Heart right ventricle (tissue), 16 donors: Measurements from ENCODE around the gene RARS2. TPM values are rescaled to one million over a fixed set of nuclear protein-coding genes. Genes with fewer than 3 reads are reported as not detected.

Source experiments
- ATAC-seq, 8 donors: fragments of 200-7000 bp; cut with Tn5 transposase; one replicate each; pipeline ENCODE4 v1.9.1; 2020; ENCODE audit warnings: mild to moderate bottlenecking in 8 of 8, moderate library complexity in 8 of 8, moderate number of reproducible peaks in 1 of 8
- DNase-seq, 2 donors: peaks; one replicate each; pipeline ENCODE4 v3.0.0-alpha.2; 2020
- H3K27ac ChIP-seq, 10 donors: fragments of 200-600 bp; sonication (generic) in 2 of 10; one replicate each; pipeline versions ENCODE4 v1.5.0 to v1.8.0; 2020 to 2022; ENCODE audit warnings: mild to moderate bottlenecking in 3 of 10
- H3K27me3 ChIP-seq, 7 donors: fragments of 200-600 bp; one replicate each; pipeline ENCODE4 v1.8.0; 2021 to 2022; ENCODE audit warnings: mild to moderate bottlenecking in 2 of 7
- H3K36me3 ChIP-seq, 9 donors: fragments of 200-600 bp; sonication (generic) in 1 of 9; one replicate each; pipeline versions ENCODE4 v1.5.0 to v1.8.0; 2020 to 2022; ENCODE audit warnings: mild to moderate bottlenecking in 2 of 9
- H3K4me1 ChIP-seq, 9 donors: fragments of 200-600 bp; sonication (generic) in 1 of 9; one replicate each; pipeline versions ENCODE4 v1.5.0 to v1.8.0; 2020 to 2022; ENCODE audit warnings: mild to moderate bottlenecking in 4 of 9
- H3K4me3 ChIP-seq, 10 donors: fragments of 200-600 bp; sonication (generic) in 2 of 10; one replicate each; pipeline versions ENCODE4 v1.5.0 to v1.8.0; 2020 to 2022; ENCODE audit warnings: mild to moderate bottlenecking in 7 of 10, moderate library complexity in 2 of 10
- H3K9me3 ChIP-seq, 11 donors: fragments of 200-600 bp in 10 of 11; sonication (generic) in 2 of 11; one replicate each; pipeline versions ENCODE4 v1.5.0 to v1.8.0; 2013 to 2022; ENCODE audit warnings: mild to moderate bottlenecking in 2 of 11, control low read depth in 1 of 11, moderate library complexity in 1 of 11
- WGBS, 2 donors: extraction: QIAGEN DNeasy Blood & Tissue Kit; methylation state at CpG; one replicate each; pipeline ENCODE4 v1.1.7; 2013; ENCODE audit warnings: inconsistent platforms in 1 of 2; 5-methylcytosine and 5-hydroxymethylcytosine counted together
- intact Hi-C, 10 donors: fragments of 100-400 bp; cut with DNase I; formaldehyde crosslinking; loops; one replicate each; pipeline versions ENCODE4 v1.11.1 to v1.14.2; 2022
- polyA plus RNA-seq, 2 donors: library from polyadenylated mRNA; stranded (reverse); fragments of 200-250 nt; gene quantifications; one replicate each; pipeline ENCODE4 v1.2.3, GENCODE V29; 2013
- total RNA-seq, 10 donors: library from RNA; stranded (reverse); fragmentation: NEBNext Ultra II Directional in 3 of 10; extraction: Animal tissue kit (Norgen Biotek cat#: 25700) in 3 of 10; gene quantifications; one replicate each; pipeline versions ENCODE4 v1.2.1 to v1.2.4, GENCODE V29; 2021 to 2023
- TF ChIP-seq, protein P1 (sequence below), 9 donors: fragments of 200-600 bp; sonication (generic) in 2 of 9; IDR thresholded peaks; one replicate each; pipeline versions ENCODE4 v1.5.0 to v1.8.0; 2021 to 2022; ENCODE audit warnings: antibody characterized with exemption in 9 of 9, mild to moderate bottlenecking in 5 of 9, moderate library complexity in 1 of 9
- donor health status: Arrhythmogenic right ventricular cardiomyopathy.
- donor health status: ischemic (EF 13 %, LVEDD 7.1; RV severe dilation, severe dysfunction).
- donor health status: healthy with polysubstance abuse.
- donor health status: DM: no; HTN: yes; CAD: no.
- donor health status: DM: no; HTN: no; CAD: no.
- donor health status: ischemic (EF 25% LVEDD 6.9; RV normal size, moderate dysfunction).
- donor health status: ischemic (EF 25% LVEDD 5.7; RV mildly dilated, moderate dysfunction).
- donor health status: healthy.
- donor health status: DM: yes; HTN: yes; CAD: no.
- donor health status: Ischemic cardiomyopathy.
- donor health status: ischemic (EF 35%, LVEDD 5.7; RV mildly dilated, moderate dysfunction).
- donor health status: nonischemic (EF 11% LVEDD 7.7; RV severe dilation, severe dysfunction).
- donor health status: DM: yes; HTN: yes; CAD: no.
- donor health status: PGD.
- donor health status: ischemic (EF 29% LVEDD 5.4; RV normal size, mild dysfunction).
- donor health status: nonischemic (EF 23%, LVEDD 6.1; RV moderate dilation, normal function).

RARS2 gene
- total and polyA plus RNA-seq, 12 donors = 12.1 to 26.1 (median 19.8) TPM

DNA sequence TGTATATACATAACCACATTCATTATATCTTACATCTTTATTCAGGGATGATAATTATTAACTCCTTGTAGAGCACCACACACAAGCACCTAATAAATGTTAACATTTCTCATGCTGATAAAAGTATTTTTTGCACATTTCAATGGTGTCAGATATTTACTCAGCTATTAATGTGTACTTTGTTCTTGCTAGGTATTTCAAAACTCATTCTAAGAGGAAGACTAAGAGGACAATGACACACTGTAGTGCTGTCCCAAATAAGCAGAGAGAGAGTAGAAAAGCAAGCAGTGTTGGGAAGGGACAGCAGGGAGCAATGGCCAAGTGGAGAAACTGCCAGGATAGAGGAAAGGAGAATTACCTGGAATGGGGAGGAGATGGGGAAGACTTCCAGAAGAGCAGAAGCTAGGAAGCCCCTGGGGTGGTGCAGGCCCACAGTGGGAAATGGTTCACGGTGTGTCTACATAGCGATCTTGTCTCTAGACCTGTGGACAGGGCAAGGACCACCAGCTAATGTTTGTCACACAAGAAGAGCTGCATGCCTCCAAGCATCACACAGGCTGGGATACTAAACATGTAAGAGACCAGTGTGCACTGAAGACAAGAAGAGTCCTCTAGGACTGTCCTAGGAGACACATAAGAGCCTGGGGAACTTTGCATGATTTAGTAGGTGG lies 55.3 kb downstream of the RARS2 start:
- WGBS, 2 donors = 97 to 100% methylated on average over 2 of the region's 2 CpGs
- DNase-seq (no peak), ATAC-seq (no peak)
- peaks cover 0 to 65% (median 13%) of the 10 kb centered on the region in 9 donors for H3K36me3 ChIP-seq
- TF ChIP-seq, protein P1, sequence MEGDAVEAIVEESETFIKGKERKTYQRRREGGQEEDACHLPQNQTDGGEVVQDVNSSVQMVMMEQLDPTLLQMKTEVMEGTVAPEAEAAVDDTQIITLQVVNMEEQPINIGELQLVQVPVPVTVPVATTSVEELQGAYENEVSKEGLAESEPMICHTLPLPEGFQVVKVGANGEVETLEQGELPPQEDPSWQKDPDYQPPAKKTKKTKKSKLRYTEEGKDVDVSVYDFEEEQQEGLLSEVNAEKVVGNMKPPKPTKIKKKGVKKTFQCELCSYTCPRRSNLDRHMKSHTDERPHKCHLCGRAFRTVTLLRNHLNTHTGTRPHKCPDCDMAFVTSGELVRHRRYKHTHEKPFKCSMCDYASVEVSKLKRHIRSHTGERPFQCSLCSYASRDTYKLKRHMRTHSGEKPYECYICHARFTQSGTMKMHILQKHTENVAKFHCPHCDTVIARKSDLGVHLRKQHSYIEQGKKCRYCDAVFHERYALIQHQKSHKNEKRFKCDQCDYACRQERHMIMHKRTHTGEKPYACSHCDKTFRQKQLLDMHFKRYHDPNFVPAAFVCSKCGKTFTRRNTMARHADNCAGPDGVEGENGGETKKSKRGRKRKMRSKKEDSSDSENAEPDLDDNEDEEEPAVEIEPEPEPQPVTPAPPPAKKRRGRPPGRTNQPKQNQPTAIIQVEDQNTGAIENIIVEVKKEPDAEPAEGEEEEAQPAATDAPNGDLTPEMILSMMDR (IDR thresholded peaks at IDR 0.05) = no peak
- peaks cover 0 to 3% (median 0%) of the 10 kb centered on the region in 9 donors for H3K4me1 ChIP-seq
- no peaks in the 10 kb centered on the region for H3K27me3 ChIP-seq
- no peak overlapping the region for H3K4me3 ChIP-seq
- no peak overlapping the region for H3K27ac ChIP-seq
- H3K9me3 ChIP-seq = peaks cover 0 to 4% (median 0%) of the 10 kb centered on the region in 11 donors
- intact Hi-C loops = no loop called here

DNA sequence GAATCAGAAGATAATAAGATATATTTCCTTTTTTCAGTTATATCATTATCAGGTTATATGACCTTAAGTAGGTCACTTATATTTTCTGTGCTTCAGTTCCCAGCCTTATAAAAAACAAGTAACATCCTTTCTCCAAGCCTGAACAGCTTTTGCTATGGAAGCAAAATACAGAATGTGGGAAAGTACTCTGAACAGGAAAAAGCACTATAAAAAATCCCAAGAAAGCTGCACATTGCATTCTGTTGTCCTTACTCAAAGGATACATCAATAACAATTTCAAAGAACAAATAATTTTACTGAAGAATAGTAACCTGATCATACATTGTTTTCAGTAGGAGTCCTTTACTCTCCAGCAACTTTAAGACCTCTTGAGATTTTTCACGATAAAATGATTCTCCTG lies 60.6 kb downstream of the RARS2 start:
- no peak for ATAC-seq
- H3K4me3 ChIP-seq = no peak overlapping the region

DNA sequence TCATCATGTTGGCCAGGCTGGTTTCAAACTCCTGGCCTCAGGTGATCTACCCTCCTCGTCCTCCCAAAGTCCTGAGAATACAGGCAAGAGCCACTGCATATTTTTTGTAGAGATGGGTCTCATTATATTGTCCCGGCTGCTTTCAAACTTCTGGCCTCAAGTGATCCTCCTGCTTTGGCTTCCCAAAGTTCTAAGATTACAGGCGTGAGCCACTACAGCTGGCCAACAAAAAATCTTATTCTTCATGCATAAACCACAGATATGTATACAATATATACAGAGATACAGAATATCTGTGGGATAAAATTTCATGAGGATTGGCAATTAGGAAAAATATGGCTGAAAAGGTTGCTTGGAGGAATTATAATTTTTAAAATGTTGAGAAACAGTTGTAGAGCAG lies 67.1 kb downstream of the RARS2 start:
- 95 to 97% methylated on average over 3 of the region's 3 CpGs for WGBS, 2 donors
- DNase-seq = no peak
- TF ChIP-seq, protein P1 (IDR thresholded peaks at IDR 0.05) = no peak
- intact Hi-C loops = no loop called here
- H3K27ac ChIP-seq = no peak overlapping the region
- H3K36me3 ChIP-seq = peaks cover 0 to 95% (median 21%) of the 10 kb centered on the region in 9 donors
- H3K4me1 ChIP-seq = no peaks in the 10 kb centered on the region
- H3K27me3 ChIP-seq = no peaks in the 10 kb centered on the region
- no peak for ATAC-seq
- H3K9me3 ChIP-seq = no peaks in the 10 kb centered on the region
- no peak overlapping the region for H3K4me3 ChIP-seq

More for the DNA sequence above, 60.6 kb downstream of the RARS2 start:
- no peak for DNase-seq
- Histone ChIP-seq H3K9me3 (no peaks in the 10 kb centered on the region), H3K4me1 (no peaks in the 10 kb centered on the region), H3K27me3 (no peaks in the 10 kb centered on the region), H3K36me3 (peaks cover 0 to 89% (median 15%) of the 10 kb centered on the region in 9 donors), H3K27ac (no peak overlapping the region)
- intact Hi-C loops = no loop called here
- TF ChIP-seq, protein P1 (IDR thresholded peaks at IDR 0.05) = no peak
- WGBS, 2 donors = 93% methylated on average over 1 of the region's 1 CpG

DNA sequence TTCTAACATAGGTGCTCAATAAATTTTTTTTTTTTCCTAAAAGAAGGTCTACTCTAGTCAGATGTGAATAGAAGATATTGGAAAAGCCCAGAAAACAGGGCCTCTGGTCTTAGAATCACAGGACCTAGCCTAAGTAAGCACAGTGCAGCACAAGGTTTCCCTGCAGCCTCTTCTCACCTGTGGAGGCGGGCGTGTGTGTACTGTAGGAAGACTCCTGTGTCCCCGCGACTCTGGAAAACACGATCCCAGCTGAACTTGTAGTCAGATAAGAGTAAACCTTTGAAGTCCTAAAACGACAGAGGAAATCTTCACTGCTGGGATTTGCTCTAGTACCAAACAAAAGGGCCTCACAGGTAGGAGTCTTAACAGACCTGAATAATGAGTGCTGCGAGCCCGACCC lies 71.3 kb downstream of the RARS2 start:
- ATAC-seq = no peak
- no peak for DNase-seq
- Histone ChIP-seq H3K27me3 (no peaks in the 10 kb centered on the region), H3K9me3 (no peaks in the 10 kb centered on the region), H3K36me3 (peaks cover 0 to 98% (median 37%) of the 10 kb centered on the region in 9 donors), H3K4me3 (no peak overlapping the region), H3K27ac (no peak overlapping the region), H3K4me1 (no peaks in the 10 kb centered on the region)
- 83 to 85% methylated on average over 8 of the region's 8 CpGs for WGBS, 2 donors
- TF ChIP-seq, protein P1 (IDR thresholded peaks at IDR 0.05) = no peak
- intact Hi-C loops = no loop called here
